HUES48 (cell line): ENCODE measurements around the gene CHMP4B.

Source experiments
- H3K27ac ChIP-seq: one replicate; pipeline ENCODE4 v1.7.0; 2013; ENCODE audit warnings: low read depth, low read length, inconsistent platforms
- H3K27me3 ChIP-seq: 2 replicates; pipeline ENCODE4 v1.6.1; 2013; ENCODE audit warnings: mild to moderate bottlenecking, low read length; ENCODE audit not compliant: control insufficient read depth, insufficient read depth
- H3K36me3 ChIP-seq: 2 replicates; pipeline ENCODE4 v1.6.1; 2013; ENCODE audit warnings: low read length; ENCODE audit not compliant: control insufficient read depth, insufficient read depth
- H3K4me1 ChIP-seq: 2 replicates; pipeline ENCODE4 v1.6.1; 2013; ENCODE audit warnings: mild to moderate bottlenecking, low read length; ENCODE audit not compliant: control insufficient read depth, insufficient read depth
- H3K4me3 ChIP-seq: 2 replicates; pipeline ENCODE4 v1.5.1; 2013; ENCODE audit warnings: mild to moderate bottlenecking, low read depth, low read length
- H3K9ac ChIP-seq: 2 replicates; pipeline ENCODE4 v1.6.1; 2013; ENCODE audit warnings: mild to moderate bottlenecking, low read depth, low read length, moderate library complexity
- H3K9me3 ChIP-seq: 2 replicates; pipeline ENCODE4 v1.6.1; 2013; ENCODE audit warnings: low read length; ENCODE audit not compliant: control insufficient read depth, insufficient read depth

Gene CHMP4B

GRCh38 chr20:33880396-33880795, 69.2 kb downstream of the CHMP4B start:
- H3K27me3 ChIP-seq, result no peaks in the 10 kb centered on the region
- no peaks in the 10 kb centered on the region for H3K4me1 ChIP-seq
- H3K27ac ChIP-seq, result no peak overlapping the region
- no peaks in the 10 kb centered on the region for H3K36me3 ChIP-seq
- H3K9ac ChIP-seq, result no peak overlapping the region
- no peak overlapping the region for H3K4me3 ChIP-seq
- peaks cover 2% of the 10 kb centered on the region; the same call in 1 of the 2 replicates for H3K9me3 ChIP-seq

- no peaks in the 10 kb centered on the region for H3K4me1 ChIP-seq
- peaks cover 2% of the 10 kb centered on the region; the same call in 1 of the 2 replicates for H3K9me3 ChIP-seq
- no peaks in the 10 kb centered on the region for H3K36me3 ChIP-seq
- H3K27me3 ChIP-seq, result no peaks in the 10 kb centered on the region
- no peak overlapping the region for H3K27ac ChIP-seq
- H3K4me3 ChIP-seq, result no peak overlapping the region
- H3K9ac ChIP-seq, result no peak overlapping the region
Measured at GRCh38 chr20:33881989-33882388, 70.8 kb downstream of the CHMP4B start.

GRCh38 chr20:33882481-33882880, 71.3 kb downstream of the CHMP4B start:
- Histone ChIP-seq H3K9ac (no peak overlapping the region), H3K9me3 (peaks cover 2% of the 10 kb centered on the region; the same call in 1 of the 2 replicates), H3K4me1 (no peaks in the 10 kb centered on the region), H3K36me3 (no peaks in the 10 kb centered on the region), H3K4me3 (no peak overlapping the region), H3K27me3 (no peaks in the 10 kb centered on the region), H3K27ac (no peak overlapping the region)

GRCh38 chr20:33883164-33883563, 72.0 kb downstream of the CHMP4B start:
- Histone ChIP-seq H3K9me3 (peaks cover 2% of the 10 kb centered on the region; the same call in 1 of the 2 replicates), H3K4me3 (no peak overlapping the region), H3K36me3 (no peaks in the 10 kb centered on the region), H3K4me1 (no peaks in the 10 kb centered on the region), H3K27ac (no peak overlapping the region), H3K9ac (no peak overlapping the region), H3K27me3 (no peaks in the 10 kb centered on the region)

GRCh38 chr20:33884633-33885032, 73.5 kb downstream of the CHMP4B start:
- Histone ChIP-seq H3K27ac (no peak overlapping the region), H3K9ac (no peak overlapping the region), H3K4me3 (no peak overlapping the region), H3K9me3 (no peaks in the 10 kb centered on the region), H3K27me3 (no peaks in the 10 kb centered on the region), H3K4me1 (no peaks in the 10 kb centered on the region), H3K36me3 (no peaks in the 10 kb centered on the region)

GRCh38 chr20:33889312-33889711, 78.2 kb downstream of the CHMP4B start:
- Histone ChIP-seq H3K9me3 (no peaks in the 10 kb centered on the region), H3K27me3 (no peaks in the 10 kb centered on the region), H3K27ac (no peak overlapping the region), H3K4me3 (no peak overlapping the region), H3K9ac (no peak overlapping the region), H3K36me3 (no peaks in the 10 kb centered on the region), H3K4me1 (no peaks in the 10 kb centered on the region)

- no peaks in the 10 kb centered on the region for H3K9me3 ChIP-seq
- H3K27me3 ChIP-seq, result no peaks in the 10 kb centered on the region
- no peaks in the 10 kb centered on the region for H3K4me1 ChIP-seq
- no peak overlapping the region for H3K9ac ChIP-seq
- H3K27ac ChIP-seq, result no peak overlapping the region
- no peak overlapping the region for H3K4me3 ChIP-seq
- no peaks in the 10 kb centered on the region for H3K36me3 ChIP-seq
Measured at GRCh38 chr20:33890557-33890956, 79.4 kb downstream of the CHMP4B start.

- no peaks in the 10 kb centered on the region for H3K9me3 ChIP-seq
- H3K27ac ChIP-seq, result no peak overlapping the region
- H3K4me1 ChIP-seq, result no peaks in the 10 kb centered on the region
- no peak overlapping the region for H3K9ac ChIP-seq
- H3K36me3 ChIP-seq, result no peaks in the 10 kb centered on the region
- H3K27me3 ChIP-seq, result no peaks in the 10 kb centered on the region
- no peak overlapping the region for H3K4me3 ChIP-seq
Measured at GRCh38 chr20:33893314-33893713, 82.2 kb downstream of the CHMP4B start.

- no peak overlapping the region for H3K9ac ChIP-seq
- no peak overlapping the region for H3K27ac ChIP-seq
- no peaks in the 10 kb centered on the region for H3K36me3 ChIP-seq
- H3K4me3 ChIP-seq, result no peak overlapping the region
- H3K4me1 ChIP-seq, result no peaks in the 10 kb centered on the region
- no peaks in the 10 kb centered on the region for H3K27me3 ChIP-seq
- H3K9me3 ChIP-seq, result no peaks in the 10 kb centered on the region
Measured at GRCh38 chr20:33894798-33895197, 83.7 kb downstream of the CHMP4B start.

GRCh38 chr20:33896509-33896908, 85.4 kb downstream of the CHMP4B start:
- no peaks in the 10 kb centered on the region for H3K36me3 ChIP-seq
- H3K9me3 ChIP-seq, result no peaks in the 10 kb centered on the region
- no peak overlapping the region for H3K27ac ChIP-seq
- no peak overlapping the region for H3K9ac ChIP-seq
- no peaks in the 10 kb centered on the region for H3K4me1 ChIP-seq
- no peaks in the 10 kb centered on the region for H3K27me3 ChIP-seq
- no peak overlapping the region for H3K4me3 ChIP-seq

GRCh38 chr20:33897313-33897912, 86.3 kb downstream of the CHMP4B start:
- no peak overlapping the region for H3K27ac ChIP-seq
- no peaks in the 10 kb centered on the region for H3K9me3 ChIP-seq
- H3K36me3 ChIP-seq, result no peaks in the 10 kb centered on the region
- no peak overlapping the region for H3K9ac ChIP-seq
- H3K4me1 ChIP-seq, result no peaks in the 10 kb centered on the region
- H3K27me3 ChIP-seq, result no peaks in the 10 kb centered on the region
- no peak overlapping the region for H3K4me3 ChIP-seq
